H9 (cell line): ENCODE data around the gene KCNN3. TPM values are rescaled to one million over a fixed set of nuclear protein-coding genes. Genes with fewer than 3 reads are reported as not detected.

Experiments used
- DNase-seq: peaks from one replicate; pipeline ENCODE4 v3.0.0-alpha.2; 2017
- H2AFZ ChIP-seq: one replicate; pipeline ENCODE4 v1.6.1; 2013; ENCODE audit warnings: mild to moderate bottlenecking, low read length, control low read depth, moderate library complexity
- H2AK5ac ChIP-seq: 2 replicates; pipeline ENCODE4 v1.6.1; 2013; ENCODE audit warnings: low read length, control low read depth, mixed read lengths; ENCODE audit not compliant: insufficient read length
- H2BK120ac ChIP-seq: one replicate; pipeline ENCODE4 v1.6.1; 2013; ENCODE audit warnings: low read depth, mild to moderate bottlenecking, low read length, control low read depth, inconsistent platforms; ENCODE audit not compliant: poor library complexity, severe bottlenecking
- H2BK12ac ChIP-seq: 2 replicates; pipeline ENCODE4 v1.6.1; 2013; ENCODE audit warnings: low read length, control low read depth, mixed read lengths, low read depth; ENCODE audit not compliant: insufficient read length
- H2BK15ac ChIP-seq: 2 replicates; pipeline ENCODE4 v1.6.1; 2013; ENCODE audit warnings: low read depth, low read length, control low read depth
- H2BK20ac ChIP-seq: one replicate; pipeline ENCODE4 v1.6.1; 2013; ENCODE audit warnings: low read depth, mild to moderate bottlenecking, low read length, control low read depth, inconsistent platforms; ENCODE audit not compliant: poor library complexity, severe bottlenecking
- H2BK5ac ChIP-seq: 2 replicates; pipeline ENCODE4 v1.6.1; 2013; ENCODE audit warnings: low read length, control low read depth, mixed read lengths; ENCODE audit not compliant: insufficient read length
- H3K14ac ChIP-seq: 2 replicates; pipeline ENCODE4 v1.6.1; 2013; ENCODE audit warnings: low read length, control low read depth; ENCODE audit not compliant: insufficient read depth
- H3K18ac ChIP-seq: 2 replicates; pipeline ENCODE4 v1.6.1; 2013; ENCODE audit warnings: low read depth, mild to moderate bottlenecking, mixed read lengths, low read length, control low read depth; ENCODE audit not compliant: insufficient read length
- H3K23ac ChIP-seq: 2 replicates; pipeline ENCODE4 v1.6.1; 2013; ENCODE audit warnings: low read length, control low read depth, mixed read lengths, low read depth; ENCODE audit not compliant: insufficient read length
- H3K23me2 ChIP-seq: 2 replicates; pipeline ENCODE4 v1.6.1; 2013; ENCODE audit warnings: low read depth, mild to moderate bottlenecking, mixed read lengths, low read length, control low read depth; ENCODE audit not compliant: insufficient read length, poor library complexity, severe bottlenecking
- H3K27ac ChIP-seq: 2 replicates; pipeline ENCODE4 v1.5.1; 2013; ENCODE audit warnings: low read length, control low read depth, mixed read lengths, low read depth; ENCODE audit not compliant: insufficient read length
- H3K27me3 ChIP-seq: 2 replicates; pipeline ENCODE4 v1.6.1; 2013; ENCODE audit warnings: low read length, control low read depth, inconsistent platforms; ENCODE audit not compliant: insufficient read depth
- H3K4ac ChIP-seq: 2 replicates; pipeline ENCODE4 v1.6.1; 2013; ENCODE audit warnings: low read depth, mild to moderate bottlenecking, control low read depth, inconsistent platforms, low read length, moderate library complexity
- H3K4me1 ChIP-seq: 2 replicates; pipeline ENCODE4 v1.6.1; 2013; ENCODE audit warnings: low read length, control low read depth, inconsistent platforms; ENCODE audit not compliant: insufficient read depth
- H3K4me2 ChIP-seq: 2 replicates; pipeline ENCODE4 v1.6.1; 2013; ENCODE audit warnings: low read length, control low read depth, mixed read lengths; ENCODE audit not compliant: insufficient read length, insufficient read depth
- H3K56ac ChIP-seq: 2 replicates; pipeline ENCODE4 v1.6.1; 2013; ENCODE audit warnings: low read depth, mild to moderate bottlenecking, mixed read lengths, low read length, control low read depth; ENCODE audit not compliant: insufficient read length
- H3K79me1 ChIP-seq: 2 replicates; pipeline ENCODE4 v1.6.1; 2013; ENCODE audit warnings: low read depth, mild to moderate bottlenecking, moderate library complexity, low read length, control low read depth, inconsistent platforms; ENCODE audit not compliant: insufficient read depth, poor library complexity, severe bottlenecking
- H3K79me2 ChIP-seq: 2 replicates; pipeline ENCODE4 v1.6.1; 2013; ENCODE audit warnings: low read length, control low read depth, inconsistent platforms; ENCODE audit not compliant: insufficient read depth
- H3K9ac ChIP-seq: 2 replicates; pipeline ENCODE4 v1.6.1; 2013; ENCODE audit warnings: low read length, control low read depth, mixed read lengths; ENCODE audit not compliant: insufficient read length; ENCODE audit errors: extremely low read depth
- H3K9me3 ChIP-seq: one replicate; pipeline ENCODE4 v1.6.1; 2013; ENCODE audit warnings: low read depth, low read length, inconsistent platforms; ENCODE audit not compliant: control insufficient read depth
- H3T11ph ChIP-seq: one replicate; pipeline ENCODE4 v1.6.1; 2013; ENCODE audit warnings: mild to moderate bottlenecking, low read length, control low read depth, inconsistent platforms
- H4K20me1 ChIP-seq: one replicate; pipeline ENCODE4 v1.6.1; 2013; ENCODE audit not compliant: control insufficient read depth, insufficient read length, insufficient read depth
- H4K5ac ChIP-seq: 2 replicates; pipeline ENCODE4 v1.6.1; 2013; ENCODE audit warnings: low read depth, mild to moderate bottlenecking, mixed read lengths, low read length, control low read depth; ENCODE audit not compliant: insufficient read length
- H4K8ac ChIP-seq: replicated peaks from 2 replicates; pipeline ENCODE4 v1.6.1; 2013; ENCODE audit warnings: low read length, control low read depth, mixed read lengths, low read depth; ENCODE audit not compliant: insufficient read length
- H4K91ac ChIP-seq: 2 replicates; pipeline ENCODE4 v1.6.1; 2013; ENCODE audit warnings: low read depth, mild to moderate bottlenecking, moderate library complexity, mixed read lengths, low read length, control low read depth; ENCODE audit not compliant: insufficient read length
- H3K27ac Mint-ChIP-seq, 3 experiments: 2 replicates in 2 of 3; 3 replicates in 1 of 3; pipeline ENCODE4 v1.8.0; 2020 to 2021; ENCODE audit warnings: mixed read lengths in 3 of 3, mild to moderate bottlenecking in 1 of 3, moderate library complexity in 1 of 3
- H3K27me3 Mint-ChIP-seq: 2 replicates; pipeline ENCODE4 v1.8.0; 2021; ENCODE audit warnings: low read depth, mild to moderate bottlenecking, moderate library complexity, mixed read lengths
- H3K36me3 Mint-ChIP-seq, 3 experiments: 2 replicates in 2 of 3; 3 replicates in 1 of 3; pipeline ENCODE4 v1.8.0; 2020 to 2021; ENCODE audit warnings: low read depth in 3 of 3, mixed read lengths in 3 of 3; ENCODE audit not compliant: insufficient read depth in 1 of 3
- H3K4me1 Mint-ChIP-seq, 2 experiments: 2 replicates each; pipeline ENCODE4 v1.8.0; 2020; ENCODE audit warnings: mixed read lengths in 2 of 2
- H3K4me3 Mint-ChIP-seq, 2 experiments: 2 replicates in 1 of 2; 3 replicates in 1 of 2; pipeline ENCODE4 v1.8.0; 2020 to 2021; ENCODE audit warnings: mild to moderate bottlenecking in 2 of 2, mixed read lengths in 2 of 2, moderate library complexity in 1 of 2
- H3K9me3 Mint-ChIP-seq, 2 experiments: 2 replicates in 1 of 2; 3 replicates in 1 of 2; pipeline ENCODE4 v1.8.0; 2020; ENCODE audit warnings: mild to moderate bottlenecking in 2 of 2, mixed read lengths in 2 of 2, moderate library complexity in 1 of 2
- WGBS: extraction: QIAGEN DNeasy Blood & Tissue Kit; methylation state at CpG from one replicate; pipeline ENCODE4 v1.1.7; 2013; ENCODE audit warnings: missing lambda C conversion rate, low lambda C conversion rate, mixed read lengths; ENCODE audit not compliant: insufficient read length; ENCODE audit errors: extremely low coverage; 5-methylcytosine and 5-hydroxymethylcytosine counted together
- total RNA-seq: library from RNA; stranded (reverse); gene quantifications from 2 replicates; pipeline ENCODE4 v1.2.1, GENCODE V29; 2021
- TF ChIP-seq, protein P1 (sequence below): fragments of 200-600 bp; sonication (generic); conservative IDR thresholded peaks from 3 replicates; pipeline ENCODE4 v1.8.0; 2021; ENCODE audit warnings: antibody characterized with exemption, mild to moderate bottlenecking

KCNN3 gene
- total RNA-seq, 1 experiment from 2014 or later: 0.83 TPM

DNA sequence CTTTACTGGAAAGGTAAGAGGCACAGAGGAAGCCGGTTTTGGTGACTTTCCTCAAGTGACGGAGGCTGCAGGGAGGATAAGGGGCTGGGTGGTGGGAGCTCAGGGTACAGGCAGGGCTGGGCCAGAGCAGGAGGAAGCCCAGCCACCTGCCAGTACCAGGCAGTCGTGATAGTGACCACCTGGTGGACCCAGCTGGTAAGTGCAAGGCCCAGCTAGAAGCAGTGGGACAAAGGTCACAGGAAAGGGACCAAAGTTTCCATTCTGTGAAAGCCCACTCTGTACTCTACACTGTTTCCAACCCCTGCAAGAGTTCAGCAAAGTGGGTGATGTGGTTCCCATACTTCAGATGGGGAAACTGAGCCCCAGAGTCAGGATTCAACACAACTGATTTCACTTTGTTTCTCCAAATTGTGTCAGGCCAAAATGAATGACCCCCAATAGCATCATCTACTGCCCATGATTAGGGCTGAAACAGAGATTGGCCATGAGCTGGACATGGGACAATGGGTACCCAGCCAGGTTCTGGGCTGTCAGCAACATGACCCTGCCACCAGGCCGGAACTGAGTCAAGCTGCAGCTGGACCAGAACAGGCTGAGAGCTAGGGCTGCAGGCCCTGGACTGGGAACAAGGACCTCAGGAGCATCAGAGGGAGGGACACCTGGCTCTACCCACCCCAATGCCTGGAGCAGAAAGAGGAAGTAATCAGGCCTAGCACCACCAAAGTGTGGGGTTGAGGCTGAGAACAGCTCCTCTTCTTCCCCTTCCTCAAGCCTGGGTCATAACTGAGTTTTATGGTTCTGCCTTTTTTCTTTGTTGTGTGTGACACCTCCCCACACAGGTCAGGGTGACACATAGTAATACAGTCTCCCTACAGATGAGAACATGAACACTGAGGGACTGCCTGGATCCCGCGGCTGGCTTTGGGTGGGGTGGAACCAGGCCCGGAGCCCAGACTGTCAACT is 50.2 kb downstream of the KCNN3 start:
- DNase-seq: peak; percentile 70

More for the DNA sequence above, 50.2 kb downstream of the KCNN3 start:
- H3K4me3 Mint-ChIP-seq: peak overlapping the region in 1 of 2 experiments; percentile 27; a peak in 1 of 5 replicates
- H4K8ac ChIP-seq: no peak overlapping the region
- H2BK15ac ChIP-seq: no peak overlapping the region
- H3K4me2 ChIP-seq: no peak overlapping the region
- H4K20me1 ChIP-seq: no peaks in the 10 kb centered on the region
- H3K18ac ChIP-seq: no peak overlapping the region
- H3K14ac ChIP-seq: no peak overlapping the region; the same call in 1 of the 2 replicates
- no peaks in the 10 kb centered on the region for H3K4me1 ChIP-seq
- no peak overlapping the region for H2BK20ac ChIP-seq
- peaks cover 21 to 22% of the 10 kb centered on the region in 2 experiments for H3K4me1 Mint-ChIP-seq
- no peak overlapping the region for H2AFZ ChIP-seq
- no peak overlapping the region for H2BK5ac ChIP-seq
- no peak overlapping the region for H4K91ac ChIP-seq
- H3K23me2 ChIP-seq: no peaks in the 10 kb centered on the region
- no peak overlapping the region for H3K23ac ChIP-seq
- H2AK5ac ChIP-seq: no peak overlapping the region
- H3K27me3 Mint-ChIP-seq: no peaks in the 10 kb centered on the region; the same call in none of the 2 replicates
- no peak overlapping the region for H2BK12ac ChIP-seq
- no peaks in the 10 kb centered on the region for H3K36me3 Mint-ChIP-seq
- H3K79me2 ChIP-seq: no peaks in the 10 kb centered on the region
- H3K9ac ChIP-seq: no peak overlapping the region
- no peak overlapping the region for H4K5ac ChIP-seq
- H3K4ac ChIP-seq: no peak overlapping the region
- no peak overlapping the region for H2BK120ac ChIP-seq
- H3K56ac ChIP-seq: no peak overlapping the region
- no peak overlapping the region for H3T11ph ChIP-seq
- H3K27ac ChIP-seq: no peak overlapping the region
- no peaks in the 10 kb centered on the region for H3K9me3 Mint-ChIP-seq
- H3K27me3 ChIP-seq: no peaks in the 10 kb centered on the region
- no peak overlapping the region; a peak in 1 of 7 replicates for H3K27ac Mint-ChIP-seq
- TF ChIP-seq, protein P1, sequence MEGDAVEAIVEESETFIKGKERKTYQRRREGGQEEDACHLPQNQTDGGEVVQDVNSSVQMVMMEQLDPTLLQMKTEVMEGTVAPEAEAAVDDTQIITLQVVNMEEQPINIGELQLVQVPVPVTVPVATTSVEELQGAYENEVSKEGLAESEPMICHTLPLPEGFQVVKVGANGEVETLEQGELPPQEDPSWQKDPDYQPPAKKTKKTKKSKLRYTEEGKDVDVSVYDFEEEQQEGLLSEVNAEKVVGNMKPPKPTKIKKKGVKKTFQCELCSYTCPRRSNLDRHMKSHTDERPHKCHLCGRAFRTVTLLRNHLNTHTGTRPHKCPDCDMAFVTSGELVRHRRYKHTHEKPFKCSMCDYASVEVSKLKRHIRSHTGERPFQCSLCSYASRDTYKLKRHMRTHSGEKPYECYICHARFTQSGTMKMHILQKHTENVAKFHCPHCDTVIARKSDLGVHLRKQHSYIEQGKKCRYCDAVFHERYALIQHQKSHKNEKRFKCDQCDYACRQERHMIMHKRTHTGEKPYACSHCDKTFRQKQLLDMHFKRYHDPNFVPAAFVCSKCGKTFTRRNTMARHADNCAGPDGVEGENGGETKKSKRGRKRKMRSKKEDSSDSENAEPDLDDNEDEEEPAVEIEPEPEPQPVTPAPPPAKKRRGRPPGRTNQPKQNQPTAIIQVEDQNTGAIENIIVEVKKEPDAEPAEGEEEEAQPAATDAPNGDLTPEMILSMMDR: peak; percentile 77
- no peaks in the 10 kb centered on the region for H3K9me3 ChIP-seq
- no peaks in the 10 kb centered on the region for H3K79me1 ChIP-seq
- WGBS: no CpG with 5 or more reads among the region's 7 CpGs
